Colonic mucosa (tissue), 4 donors: ENCODE results near the gene MARCHF10. TPM values are rescaled to one million over a fixed set of nuclear protein-coding genes. Genes with fewer than 3 reads are reported as not detected.
"Not testable (repeated sequence)": the region's sequence is repeated elsewhere in the genome, so short reads cannot be mapped to it uniquely, and the experiment has no call there.

ENCODE experiments used
- DNase-seq: peaks from one replicate; pipeline ENCODE4 v3.0.0-alpha.2; 2020
- H3K27ac ChIP-seq: fragments of 200-600 bp; one replicate; pipeline ENCODE4 v1.8.0; 2021
- H3K27me3 ChIP-seq: fragments of 200-600 bp; one replicate; pipeline ENCODE4 v1.8.0; 2021
- H3K36me3 ChIP-seq: fragments of 200-600 bp; one replicate; pipeline ENCODE4 v1.8.0; 2021
- H3K4me1 ChIP-seq: fragments of 200-600 bp; one replicate; pipeline ENCODE4 v1.8.0; 2021; ENCODE audit warnings: mild to moderate bottlenecking
- H3K4me3 ChIP-seq: fragments of 200-600 bp; one replicate; pipeline ENCODE4 v1.8.0; 2021
- H3K9ac ChIP-seq, 2 donors: one replicate each; pipeline ENCODE4 v1.7.0; 2013; ENCODE audit warnings: control low read depth in 2 of 2, low read depth in 2 of 2, low read length in 2 of 2
- H3K9me3 ChIP-seq: fragments of 200-600 bp; one replicate; pipeline ENCODE4 v1.8.0; 2021
- CTCF ChIP-seq: fragments of 200-600 bp; IDR thresholded peaks from one replicate; pipeline ENCODE4 v1.8.0; 2022; ENCODE audit warnings: antibody characterized with exemption, mild to moderate bottlenecking
- intact Hi-C: fragments of 100-400 bp; cut with DNase I; formaldehyde crosslinking; loops from one replicate; pipeline ENCODE4 v1.14.1; 2022
- total RNA-seq, 2 donors: library from RNA; stranded (reverse); fragmentation: NEBNext Ultra II Directional in 1 of 2; extraction: Animal tissue kit (Norgen Biotek cat#: 25700) in 1 of 2; gene quantifications; one replicate each; pipeline ENCODE4 v1.2.1, GENCODE V29; 2021
- donor health status: healthy.
- donor health status: DM: no; HTN: no; CAD: no.
- donor health status: DM: no; HTN: no; CAD: no.

MARCHF10 gene
- total RNA-seq, 2 donors from 2014 or later = not detected

- Histone ChIP-seq H3K27me3 (no peaks in the 10 kb centered on the region), H3K9me3 (no peaks in the 10 kb centered on the region), H3K4me3 (no peak overlapping the region), H3K9ac (no peak overlapping the region), H3K27ac (no peak overlapping the region), H3K4me1 (peaks cover 4% of the 10 kb centered on the region), H3K36me3 (no peaks in the 10 kb centered on the region)
- intact Hi-C loops = loop anchor here (5.0 kb wide), 2 partner anchors 271 to 706 kb away; no protein-coding TSS in a partner anchor
- no peak for DNase-seq
- no peak for TF ChIP-seq CTCF
Observed at GRCh38 chr17:62701706-62702085, 106.4 kb downstream of the MARCHF10 start.

GRCh38 chr17:62700964-62701705, 107.0 kb downstream of the MARCHF10 start:
- no peak for TF ChIP-seq CTCF
- no peaks in the 10 kb centered on the region for H3K9me3 ChIP-seq
- H3K9ac ChIP-seq = no peak overlapping the region
- H3K4me1 ChIP-seq = peaks cover 4% of the 10 kb centered on the region
- H3K36me3 ChIP-seq = no peaks in the 10 kb centered on the region
- DNase-seq = no peak
- no peaks in the 10 kb centered on the region for H3K27me3 ChIP-seq
- intact Hi-C loops = loop anchor here (5.0 kb wide), 2 partner anchors 271 to 706 kb away; no protein-coding TSS in a partner anchor
- H3K27ac ChIP-seq = no peak overlapping the region
- no peak overlapping the region for H3K4me3 ChIP-seq

- H3K27ac ChIP-seq, DNase-seq, H3K36me3 ChIP-seq, H3K9ac ChIP-seq, H3K9me3 ChIP-seq, intact Hi-C loops, H3K4me3 ChIP-seq, H3K27me3 ChIP-seq, H3K4me1 ChIP-seq: not testable (repeated sequence)
Observed at GRCh38 chr17:62698459-62698858, 109.7 kb downstream of the MARCHF10 start.

- Histone ChIP-seq H3K4me1 (no peaks in the 10 kb centered on the region), H3K9ac (no peak overlapping the region), H3K27ac (no peak overlapping the region), H3K36me3 (no peaks in the 10 kb centered on the region), H3K27me3 (no peaks in the 10 kb centered on the region), H3K4me3 (no peak overlapping the region), H3K9me3 (no peaks in the 10 kb centered on the region)
- no peak for DNase-seq
- no peak for TF ChIP-seq CTCF
- intact Hi-C loops = no loop called here
Observed at GRCh38 chr17:62696726-62697490, 111.2 kb downstream of the MARCHF10 start.

GRCh38 chr17:62696256-62696655, 111.9 kb downstream of the MARCHF10 start:
- no peaks in the 10 kb centered on the region for H3K36me3 ChIP-seq
- no peak overlapping the region for H3K9ac ChIP-seq
- H3K27me3 ChIP-seq = no peaks in the 10 kb centered on the region
- no peak for DNase-seq
- H3K4me3 ChIP-seq = no peak overlapping the region
- TF ChIP-seq CTCF = no peak
- no peaks in the 10 kb centered on the region for H3K4me1 ChIP-seq
- no peak overlapping the region for H3K27ac ChIP-seq
- intact Hi-C loops = no loop called here
- H3K9me3 ChIP-seq = no peaks in the 10 kb centered on the region

- H3K4me1 ChIP-seq, H3K27me3 ChIP-seq, H3K4me3 ChIP-seq, DNase-seq, H3K27ac ChIP-seq, H3K9ac ChIP-seq, H3K9me3 ChIP-seq, intact Hi-C loops, H3K36me3 ChIP-seq: not testable (repeated sequence)
Observed at GRCh38 chr17:62695093-62695738, 112.9 kb downstream of the MARCHF10 start.
